A375 (cell line): ENCODE measurements around the gene EMCN. TPM values are rescaled to one million over a fixed set of nuclear protein-coding genes. Genes with fewer than 3 reads are reported as not detected.

Experiments
- total RNA-seq: library from RNA; depleted of rRNA; stranded (reverse); fragments of >200 nt; shearing (Covaris generic); gene quantifications from 2 replicates; pipeline ENCODE4 v1.2.3, GENCODE V29; 2014; rRNA removed

EMCN gene
- 0.08 TPM in 1 of 2 replicates, not detected in the other for total RNA-seq

GRCh38 chr4:100517864-100518341, at the start of gene EMCN:
Gene EMCN, minus strand, starts transcription at chr4:100518022. Its CDS starts 108 bp downstream, at chr4:100517914.

